Stimulated activated CD4-positive, alpha-beta T cell treated with anti-CD3 and anti-CD28 coated beads, Interleukin-1b, Interleukin-23, amount 100 ng/mL, for 24 hours (primary cell): ENCODE measurements around the gene DUOX2.
"Not testable (repeated sequence)": the region's sequence is repeated elsewhere in the genome, so short reads cannot be mapped to it uniquely, and the experiment has no call there.

Experiments used
- DNase-seq, 4 experiments: peaks; one replicate each; pipeline ENCODE4 v3.0.0-alpha.2; 2020; ENCODE audit warnings: low read depth in 4 of 4, low spot score in 1 of 4

The DUOX2 gene

DNA sequence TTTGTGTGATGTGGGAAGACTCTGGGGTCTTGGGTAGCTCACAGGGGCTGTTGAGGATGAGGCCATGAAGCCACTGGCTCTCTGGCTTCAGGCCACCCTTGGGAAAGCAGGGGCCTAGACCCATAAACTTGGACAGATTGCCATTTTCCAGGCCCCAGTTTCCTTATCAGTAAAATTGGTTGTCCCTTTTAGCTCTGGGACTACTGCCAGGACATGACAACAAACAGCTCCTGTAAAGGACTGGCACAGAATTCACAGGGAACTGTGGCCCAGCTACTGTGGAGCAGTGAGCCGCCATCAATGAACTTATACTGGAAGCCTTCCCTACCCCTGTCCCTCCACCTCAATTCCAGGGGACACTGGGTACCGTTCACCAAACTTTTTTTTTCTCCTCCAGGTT lies 36.6 kb downstream of the DUOX2 start:
- DNase-seq: not testable (repeated sequence)

DNA sequence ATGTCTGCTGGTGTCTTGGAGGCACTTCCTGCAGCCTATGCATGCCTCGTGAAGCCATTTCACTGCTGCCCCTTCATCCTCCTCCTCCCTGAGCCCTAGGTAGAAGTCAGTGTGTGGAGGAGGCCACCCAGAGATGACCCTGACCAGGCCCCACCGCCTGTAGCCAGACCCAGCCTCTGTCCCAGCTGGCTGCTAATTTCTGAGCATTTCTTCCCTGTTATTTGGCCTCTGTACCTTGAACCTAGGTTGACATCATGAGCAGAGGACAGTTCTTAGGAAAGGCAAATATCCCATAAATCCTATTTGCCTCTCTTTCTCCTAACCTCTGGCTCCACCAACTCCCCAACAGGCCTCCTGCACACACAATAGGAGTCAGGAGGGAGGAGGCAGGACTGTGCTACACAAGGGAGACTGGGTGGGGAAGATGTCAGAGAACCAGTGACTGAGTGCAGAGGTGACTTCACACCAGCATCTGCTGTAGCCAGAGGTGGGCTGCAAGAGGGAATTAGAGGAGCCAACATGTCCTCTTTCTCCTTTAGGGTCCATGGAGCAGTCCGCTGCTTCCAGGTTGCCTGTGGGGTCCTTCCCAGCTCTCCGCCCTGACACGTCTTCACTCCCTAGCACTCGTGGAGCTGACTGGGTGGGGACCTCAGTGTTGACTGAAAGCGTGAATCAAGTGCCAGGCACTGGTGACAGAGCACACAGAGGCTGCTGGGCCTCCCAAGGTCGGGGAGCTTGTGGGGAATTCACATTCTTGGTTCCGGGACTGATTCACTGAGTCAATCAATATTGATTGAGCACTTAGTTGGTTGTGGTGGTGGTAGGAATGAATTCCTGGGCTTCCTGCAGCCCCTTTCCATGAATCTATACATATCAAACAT lies 38.3 kb downstream of the DUOX2 start:
- not testable (repeated sequence) for DNase-seq

DNA sequence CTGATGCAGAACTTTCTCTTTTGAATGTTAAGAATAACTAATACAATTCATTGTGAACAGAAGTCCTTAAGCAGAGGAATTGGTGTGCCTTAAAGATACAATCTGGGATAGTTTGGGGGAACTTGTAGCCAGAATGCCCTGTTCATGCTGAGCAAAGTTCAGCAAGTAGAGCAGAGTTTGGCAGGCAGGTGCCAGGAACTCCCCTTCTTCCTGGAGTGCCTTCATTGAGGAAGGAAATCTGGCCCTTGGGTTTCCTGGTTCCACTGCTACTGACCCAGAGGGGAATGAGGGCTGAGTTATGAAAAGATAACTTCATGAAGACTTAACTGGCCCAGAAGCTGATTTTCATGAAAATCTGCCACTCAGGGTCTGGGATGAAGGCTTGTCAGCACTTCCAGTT lies 40.4 kb downstream of the DUOX2 start:
- DNase-seq: not testable (repeated sequence)

DNA sequence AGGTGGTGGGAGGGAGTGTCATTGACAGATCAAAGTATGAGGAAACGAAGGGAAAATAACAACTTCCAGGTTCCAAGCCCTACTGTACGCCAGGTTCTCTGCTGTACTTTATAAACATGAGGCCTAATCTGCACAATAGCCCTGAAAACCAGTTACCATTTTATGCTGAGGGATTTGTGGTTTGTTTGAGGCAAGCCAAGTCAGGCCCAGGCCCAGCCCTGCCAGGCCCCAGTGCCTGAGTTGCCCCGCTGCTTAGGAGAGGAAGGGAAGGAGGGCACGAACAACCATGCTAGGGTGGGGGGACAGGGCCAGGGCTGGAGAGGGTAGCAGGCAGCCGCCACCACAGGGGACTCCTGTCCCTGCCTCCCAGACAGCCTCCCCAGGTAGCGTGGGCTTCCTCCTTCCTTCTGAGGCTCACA lies 44.0 kb downstream of the DUOX2 start:
- not testable (repeated sequence) for DNase-seq

DNA sequence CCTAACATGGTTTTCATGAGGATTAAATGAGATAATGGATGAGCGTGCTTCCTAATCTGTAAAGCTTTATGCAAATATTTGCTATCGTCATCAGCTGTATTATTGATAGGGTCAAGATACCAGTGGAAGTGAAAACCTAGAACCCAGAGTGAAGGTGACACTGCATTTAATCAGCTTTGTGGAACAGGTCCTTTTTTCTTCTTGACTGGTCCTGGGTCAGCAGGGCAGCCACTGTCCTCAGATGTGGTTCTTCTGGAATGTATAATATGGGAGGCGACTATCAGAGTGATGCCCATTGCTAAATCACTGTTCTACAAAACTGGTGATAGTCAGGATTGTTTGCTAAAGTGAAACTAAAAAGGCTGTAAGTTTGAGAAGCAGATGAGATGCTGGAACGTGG lies 49.6 kb downstream of the DUOX2 start:
- DNase-seq: no peak

DNA sequence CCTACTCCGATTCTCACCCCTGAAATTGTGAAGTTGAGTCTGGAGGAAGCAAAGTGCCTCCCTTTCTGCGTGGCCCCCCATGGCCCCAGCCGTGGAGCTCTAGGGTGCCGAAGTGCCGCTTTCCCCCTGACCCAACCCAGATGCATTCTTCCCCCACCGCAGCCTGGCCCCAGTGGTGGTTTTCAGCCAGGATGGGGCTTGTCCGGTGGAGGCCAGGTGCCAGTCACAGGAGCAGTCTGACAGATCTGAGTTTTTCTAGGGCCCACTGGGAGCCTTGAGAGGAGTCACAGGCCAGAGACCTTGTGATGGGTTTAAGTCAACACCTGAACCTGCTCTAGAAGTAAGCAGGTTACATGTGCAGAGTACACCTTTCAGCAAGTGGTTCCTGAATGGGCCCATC lies 51.7 kb downstream of the DUOX2 start:
- DNase-seq: not testable (repeated sequence)

DNA sequence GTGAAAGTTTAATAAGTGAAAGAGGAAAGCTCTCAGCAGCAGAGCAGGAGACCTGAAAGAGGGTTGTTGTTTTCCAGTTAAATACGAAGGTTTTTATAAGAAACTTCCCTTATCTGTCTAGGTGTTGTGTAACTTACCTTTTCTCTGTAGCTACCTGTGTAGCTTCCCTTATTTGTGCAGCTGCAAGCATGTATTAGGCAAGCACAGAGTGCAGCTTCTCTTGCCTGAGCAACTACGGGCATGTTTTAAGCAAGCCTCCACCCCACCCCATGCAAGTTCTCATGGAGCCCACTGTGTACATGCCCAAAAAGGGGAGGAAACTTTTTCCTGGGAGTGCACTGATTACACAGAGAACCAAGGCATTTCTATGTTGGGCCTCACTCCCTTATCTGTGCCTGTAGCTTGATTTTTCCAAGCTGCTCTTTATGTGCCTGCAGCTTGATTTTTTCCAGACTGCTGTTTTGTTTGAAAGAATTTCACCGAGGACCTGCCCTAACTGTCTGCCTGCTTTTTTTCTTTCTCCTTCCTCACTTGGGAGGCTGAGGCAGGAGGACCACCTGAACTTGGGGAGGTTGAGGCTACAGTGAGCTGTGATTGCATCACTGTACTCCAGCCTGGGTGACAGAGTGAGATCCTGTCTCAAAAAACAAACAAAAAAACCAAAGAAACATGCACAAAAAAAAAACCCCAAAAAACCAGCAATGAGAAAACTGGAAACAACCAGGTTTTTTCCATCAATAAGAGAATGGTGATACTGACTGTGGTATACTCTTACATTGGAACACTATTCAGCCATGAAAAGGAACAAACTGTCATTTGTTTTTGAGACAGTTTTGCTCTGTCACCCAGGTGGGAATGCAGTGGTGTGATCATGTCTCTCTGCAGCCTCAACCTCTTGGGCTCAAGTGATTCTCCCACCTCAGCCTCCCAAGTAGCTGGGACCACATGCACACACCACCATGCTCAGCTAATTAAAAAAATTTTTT lies 55.0 kb downstream of the DUOX2 start:
- not testable (repeated sequence) for DNase-seq

DNA sequence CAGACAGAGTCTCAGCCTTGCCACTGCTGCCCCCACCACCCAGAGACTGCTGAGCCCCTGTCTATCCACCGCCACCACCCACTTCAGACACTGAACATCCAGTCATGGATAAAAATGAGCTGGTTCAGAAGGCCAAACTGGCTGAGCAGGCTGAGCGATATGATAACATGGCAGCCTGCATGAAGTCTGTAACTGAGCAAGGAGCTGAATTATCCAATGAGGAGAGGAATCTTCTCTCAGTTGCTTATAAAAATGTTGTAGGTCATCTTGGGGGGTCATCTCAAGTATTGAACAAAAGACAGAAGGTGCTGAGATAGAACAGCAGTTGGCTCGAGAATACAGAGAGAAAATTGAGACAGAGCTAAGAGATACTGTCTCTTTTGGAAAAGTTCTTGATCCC lies 61.3 kb downstream of the DUOX2 start:
- not testable (repeated sequence) for DNase-seq

DNA sequence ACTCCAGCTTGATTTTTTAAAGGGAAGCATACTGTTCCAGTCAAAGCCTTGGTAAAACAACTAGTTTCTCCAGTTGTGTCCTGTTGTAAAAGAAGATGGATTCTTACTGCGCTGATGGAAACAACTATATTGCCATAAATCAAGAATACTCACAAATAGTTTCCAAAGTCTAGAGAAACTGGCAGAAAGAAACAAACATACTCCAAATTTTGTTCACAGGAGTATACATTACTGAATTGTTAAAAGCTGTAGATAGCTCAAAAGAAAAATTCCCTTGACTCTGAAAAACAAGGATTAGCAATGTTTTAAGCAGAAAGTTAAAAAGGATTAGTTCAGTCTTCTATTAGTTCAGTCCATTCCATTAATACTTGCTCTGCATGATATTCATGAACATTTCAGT lies 63.4 kb downstream of the DUOX2 start:
- DNase-seq: no peak

DNA sequence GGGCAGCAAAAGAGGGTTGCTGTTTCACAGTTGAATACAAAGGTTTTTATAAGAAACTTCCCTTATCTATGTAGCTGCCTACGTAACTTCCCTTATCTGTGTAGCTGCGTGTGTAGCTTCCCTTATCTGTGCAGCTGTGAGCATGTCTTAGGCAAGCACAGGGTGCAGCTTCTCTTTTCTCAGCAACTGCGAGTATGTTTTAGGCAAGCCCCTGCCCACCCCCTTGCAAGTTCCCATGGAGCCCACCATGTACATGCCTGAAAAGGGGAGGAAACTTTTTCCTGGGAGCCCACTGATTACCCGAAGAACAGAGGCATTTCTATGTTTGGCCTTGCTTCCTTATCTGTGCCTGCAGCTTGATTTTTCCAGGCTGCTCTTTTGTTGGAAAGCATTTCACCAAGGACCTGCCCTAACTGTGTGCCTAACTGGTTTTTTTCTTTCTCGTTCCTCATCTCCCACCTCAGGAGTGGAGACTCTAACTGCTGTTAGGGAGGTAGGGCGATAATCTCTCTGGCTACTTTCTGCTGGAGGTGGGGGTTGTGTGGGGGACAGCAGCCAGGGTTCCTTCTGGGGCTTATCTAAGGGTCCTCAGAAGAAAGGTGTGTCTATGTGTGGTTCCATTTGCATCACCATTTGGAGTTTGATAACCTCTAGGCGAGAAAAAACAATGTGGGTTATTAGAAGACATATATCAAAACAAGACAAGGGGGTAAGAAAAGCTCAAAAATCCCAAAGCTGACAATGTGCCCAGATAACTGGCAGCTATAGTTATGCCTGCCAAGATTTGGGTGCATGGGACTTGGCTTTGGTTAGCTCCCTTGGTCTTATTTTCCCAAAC lies 65.0 kb downstream of the DUOX2 start:
- no peak for DNase-seq

DNA sequence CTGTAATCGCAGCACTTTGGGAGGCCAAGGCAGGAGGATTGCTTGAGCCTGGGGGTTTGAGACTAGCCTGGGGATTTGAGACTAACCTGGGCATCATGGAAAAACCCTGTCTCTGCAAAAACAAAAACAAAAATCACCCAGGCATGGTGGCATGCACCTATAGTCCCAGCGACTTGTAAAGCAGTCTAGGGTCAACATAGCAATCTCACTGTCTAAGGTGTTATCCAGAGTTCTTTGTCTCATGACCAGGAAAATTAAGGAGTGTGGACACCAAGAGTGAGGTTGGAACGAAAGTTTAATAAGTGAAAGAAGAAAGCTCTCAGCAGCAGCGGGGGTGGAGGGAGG lies 65.6 kb downstream of the DUOX2 start:
- not testable (repeated sequence) for DNase-seq

DNA sequence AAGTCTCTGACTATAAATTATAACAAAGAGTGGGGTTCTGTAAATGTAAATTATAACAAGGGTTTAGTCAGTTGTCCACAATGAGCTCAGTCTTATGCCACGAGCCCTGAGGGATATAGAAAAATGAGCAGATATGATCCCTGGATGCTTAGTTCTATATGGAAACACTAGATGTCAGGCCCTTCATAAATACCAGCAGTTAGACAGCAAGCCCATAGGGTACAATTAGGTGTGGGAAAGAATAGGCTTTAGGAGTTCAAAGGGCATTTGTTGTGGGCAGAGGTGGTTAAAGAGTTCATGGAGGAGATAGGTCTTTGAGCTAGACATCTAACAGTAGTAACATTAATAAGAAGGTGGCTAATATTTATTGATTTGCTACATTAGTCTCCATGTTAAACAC lies 69.7 kb downstream of the DUOX2 start:
- DNase-seq: not testable (repeated sequence)

DNA sequence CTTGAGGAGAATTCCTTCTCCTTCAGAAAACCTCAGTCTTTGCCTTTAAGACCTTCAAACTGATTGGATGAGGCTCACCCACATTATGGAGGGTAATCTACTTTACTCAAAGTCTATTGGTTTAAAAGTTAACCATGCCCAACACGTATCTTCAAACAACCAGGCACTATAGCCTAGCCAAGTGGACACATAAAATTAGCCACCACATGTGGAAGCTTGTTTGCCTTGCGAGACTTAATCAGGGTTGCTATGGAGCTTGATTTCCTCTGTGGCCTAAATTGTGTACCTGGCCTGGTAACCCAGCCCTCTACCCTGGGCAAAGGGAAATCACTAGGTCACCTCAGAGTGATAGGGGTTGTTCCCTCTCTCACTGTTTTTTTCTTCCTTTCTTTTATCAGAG lies 71.1 kb downstream of the DUOX2 start:
- DNase-seq: not testable (repeated sequence)
